Astrocyte (in vitro differentiated cells and primary cell): Measurements from ENCODE around the gene MIPOL1. TPM values are rescaled to one million over a fixed set of nuclear protein-coding genes. Genes with fewer than 3 reads are reported as not detected.

Experiments used
- DNase-seq: peaks from one replicate; pipeline ENCODE4 v3.0.0-alpha.2; 2010; ENCODE audit warnings: low read depth
- FAIRE-seq: peaks from 2 replicates; lab custom pipeline; 2011; peaks lifted over from hg19 to GRCh38; lab: Jason Lieb, UNC
- H2AFZ ChIP-seq: 2 replicates; pipeline ENCODE4 v1.6.0; 2012; ENCODE audit warnings: low read depth, low read length, inconsistent platforms
- H3K27ac ChIP-seq: 2 replicates; pipeline ENCODE4 v1.5.1; 2011; ENCODE audit warnings: low read depth, low read length, inconsistent platforms
- H3K27me3 ChIP-seq: 2 replicates; pipeline ENCODE4 v1.6.0; 2011; ENCODE audit warnings: low read length, inconsistent platforms; ENCODE audit not compliant: insufficient read depth
- H3K36me3 ChIP-seq: 2 replicates; pipeline ENCODE4 v1.5.1; 2011; ENCODE audit warnings: low read length, inconsistent platforms; ENCODE audit not compliant: insufficient read depth
- H3K4me1 ChIP-seq: 2 replicates; pipeline ENCODE4 v1.5.1; 2011; ENCODE audit warnings: low read length, inconsistent platforms; ENCODE audit not compliant: insufficient read depth
- H3K4me2 ChIP-seq: 2 replicates; pipeline ENCODE4 v1.6.0; 2012; ENCODE audit warnings: low read length, inconsistent platforms
- H3K4me3 ChIP-seq: 2 replicates; pipeline ENCODE4 v1.5.1; 2011; ENCODE audit warnings: low read depth, mild to moderate bottlenecking, low read length, inconsistent platforms; ENCODE audit not compliant: insufficient read depth
- H3K79me2 ChIP-seq: 2 replicates; pipeline ENCODE4 v1.6.0; 2012; ENCODE audit warnings: mild to moderate bottlenecking, low read length, inconsistent platforms; ENCODE audit not compliant: insufficient read depth
- H3K9ac ChIP-seq: 2 replicates; pipeline ENCODE4 v1.6.0; 2012; ENCODE audit warnings: mild to moderate bottlenecking, low read length, inconsistent platforms
- H3K9me3 ChIP-seq: 2 replicates; pipeline ENCODE4 v1.5.1; 2012; ENCODE audit warnings: low read depth, mild to moderate bottlenecking, low read length, inconsistent platforms; ENCODE audit not compliant: insufficient read depth
- H4K20me1 ChIP-seq: 2 replicates; pipeline ENCODE4 v1.6.0; 2012; ENCODE audit warnings: low read length, inconsistent platforms; ENCODE audit not compliant: insufficient read depth
- H3K27ac Mint-ChIP-seq: one replicate; pipeline ENCODE4 v1.8.0; 2021; ENCODE audit warnings: mild to moderate bottlenecking, mixed read lengths; ENCODE audit not compliant: unreplicated experiment
- H3K27me3 Mint-ChIP-seq: one replicate; pipeline ENCODE4 v1.8.0; 2021; ENCODE audit warnings: low read depth, mixed read lengths; ENCODE audit not compliant: unreplicated experiment
- H3K36me3 Mint-ChIP-seq: one replicate; pipeline ENCODE4 v1.8.0; 2021; ENCODE audit warnings: low read depth, mixed read lengths; ENCODE audit not compliant: unreplicated experiment
- H3K4me1 Mint-ChIP-seq: one replicate; pipeline ENCODE4 v1.8.0; 2021; ENCODE audit warnings: low read depth, mixed read lengths; ENCODE audit not compliant: unreplicated experiment
- H3K4me3 Mint-ChIP-seq: one replicate; pipeline ENCODE4 v1.8.0; 2021; ENCODE audit warnings: mild to moderate bottlenecking, moderate library complexity, mixed read lengths; ENCODE audit not compliant: unreplicated experiment
- H3K9me3 Mint-ChIP-seq: one replicate; pipeline ENCODE4 v1.8.0; 2021; ENCODE audit warnings: mild to moderate bottlenecking, mixed read lengths; ENCODE audit not compliant: unreplicated experiment
- EZH2 ChIP-seq: IDR thresholded peaks from 2 replicates; pipeline ENCODE4 v1.6.1; 2012; ENCODE audit warnings: mild to moderate bottlenecking, low read length, inconsistent platforms; ENCODE audit not compliant: insufficient read depth
- total RNA-seq: library from RNA; stranded (reverse); gene quantifications from 2 replicates; pipeline ENCODE4 v1.2.1, GENCODE V29; 2021
- TF ChIP-seq, protein P1 (sequence below): IDR thresholded peaks from 2 replicates; pipeline ENCODE4 v1.5.1; 2011; ENCODE audit warnings: low read depth, mild to moderate bottlenecking, inconsistent platforms, low read length, moderate library complexity; ENCODE audit not compliant: insufficient read depth

MIPOL1 gene
- total RNA-seq, 1 donor from 2014 or later = 15.7 TPM

DNA sequence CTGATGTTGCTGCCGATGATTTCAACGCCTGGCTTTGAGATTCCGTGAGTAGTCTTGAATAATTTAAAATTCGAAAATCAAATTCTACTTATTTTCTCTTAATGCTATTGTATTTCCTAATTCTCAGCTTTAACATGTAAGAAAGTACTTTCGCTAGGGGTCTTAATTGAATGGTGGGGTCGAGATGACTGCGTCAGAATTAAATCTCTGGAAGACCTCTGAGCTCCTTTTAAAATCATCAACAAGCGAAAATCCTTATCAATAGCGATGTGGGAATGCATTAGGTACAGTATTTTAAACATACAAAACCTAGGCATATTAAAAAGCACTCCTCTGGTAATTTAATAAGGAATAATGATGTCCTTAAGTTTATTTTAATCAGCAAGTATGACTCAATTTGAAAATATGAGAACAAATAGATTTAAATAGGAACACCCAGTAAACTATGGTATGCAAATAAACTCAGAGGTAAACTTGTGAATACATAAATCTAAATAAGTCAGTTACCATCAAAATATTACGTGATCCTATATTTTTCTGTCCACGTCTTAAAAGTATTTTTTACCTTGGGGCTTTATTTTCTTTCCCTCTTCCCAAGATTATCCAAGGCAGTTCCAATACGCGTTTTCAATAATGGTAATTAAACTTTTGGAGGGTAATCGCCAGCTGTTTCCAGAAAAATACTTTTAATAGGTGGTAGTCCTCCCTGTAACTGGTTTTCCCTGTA is 395.9 kb downstream of the MIPOL1 start:
- Histone ChIP-seq H3K4me1 (peaks cover 7% of the 10 kb centered on the region), H3K27ac (no peak overlapping the region), H3K36me3 (no peaks in the 10 kb centered on the region), H2AFZ (no peak overlapping the region), H3K9ac (no peak overlapping the region), H3K9me3 (no peaks in the 10 kb centered on the region), H3K4me2 (peak overlapping the region; percentile 86), H3K79me2 (no peaks in the 10 kb centered on the region), H4K20me1 (no peaks in the 10 kb centered on the region), H3K4me3 (no peak overlapping the region), H3K27me3 (peaks cover 86% of the 10 kb centered on the region)
- Mint-ChIP-seq H3K27me3 (peaks cover 75% of the 10 kb centered on the region), H3K4me3 (peak overlapping the region; percentile 83), H3K27ac (peak overlapping the region; percentile 37), H3K4me1 (peaks cover 4% of the 10 kb centered on the region), H3K36me3 (peaks cover 3% of the 10 kb centered on the region), H3K9me3 (peaks cover 8% of the 10 kb centered on the region)
- FAIRE-seq = no peak
- no peak for DNase-seq
- no peak for TF ChIP-seq EZH2
- TF ChIP-seq, protein P1, sequence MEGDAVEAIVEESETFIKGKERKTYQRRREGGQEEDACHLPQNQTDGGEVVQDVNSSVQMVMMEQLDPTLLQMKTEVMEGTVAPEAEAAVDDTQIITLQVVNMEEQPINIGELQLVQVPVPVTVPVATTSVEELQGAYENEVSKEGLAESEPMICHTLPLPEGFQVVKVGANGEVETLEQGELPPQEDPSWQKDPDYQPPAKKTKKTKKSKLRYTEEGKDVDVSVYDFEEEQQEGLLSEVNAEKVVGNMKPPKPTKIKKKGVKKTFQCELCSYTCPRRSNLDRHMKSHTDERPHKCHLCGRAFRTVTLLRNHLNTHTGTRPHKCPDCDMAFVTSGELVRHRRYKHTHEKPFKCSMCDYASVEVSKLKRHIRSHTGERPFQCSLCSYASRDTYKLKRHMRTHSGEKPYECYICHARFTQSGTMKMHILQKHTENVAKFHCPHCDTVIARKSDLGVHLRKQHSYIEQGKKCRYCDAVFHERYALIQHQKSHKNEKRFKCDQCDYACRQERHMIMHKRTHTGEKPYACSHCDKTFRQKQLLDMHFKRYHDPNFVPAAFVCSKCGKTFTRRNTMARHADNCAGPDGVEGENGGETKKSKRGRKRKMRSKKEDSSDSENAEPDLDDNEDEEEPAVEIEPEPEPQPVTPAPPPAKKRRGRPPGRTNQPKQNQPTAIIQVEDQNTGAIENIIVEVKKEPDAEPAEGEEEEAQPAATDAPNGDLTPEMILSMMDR = no peak

DNA sequence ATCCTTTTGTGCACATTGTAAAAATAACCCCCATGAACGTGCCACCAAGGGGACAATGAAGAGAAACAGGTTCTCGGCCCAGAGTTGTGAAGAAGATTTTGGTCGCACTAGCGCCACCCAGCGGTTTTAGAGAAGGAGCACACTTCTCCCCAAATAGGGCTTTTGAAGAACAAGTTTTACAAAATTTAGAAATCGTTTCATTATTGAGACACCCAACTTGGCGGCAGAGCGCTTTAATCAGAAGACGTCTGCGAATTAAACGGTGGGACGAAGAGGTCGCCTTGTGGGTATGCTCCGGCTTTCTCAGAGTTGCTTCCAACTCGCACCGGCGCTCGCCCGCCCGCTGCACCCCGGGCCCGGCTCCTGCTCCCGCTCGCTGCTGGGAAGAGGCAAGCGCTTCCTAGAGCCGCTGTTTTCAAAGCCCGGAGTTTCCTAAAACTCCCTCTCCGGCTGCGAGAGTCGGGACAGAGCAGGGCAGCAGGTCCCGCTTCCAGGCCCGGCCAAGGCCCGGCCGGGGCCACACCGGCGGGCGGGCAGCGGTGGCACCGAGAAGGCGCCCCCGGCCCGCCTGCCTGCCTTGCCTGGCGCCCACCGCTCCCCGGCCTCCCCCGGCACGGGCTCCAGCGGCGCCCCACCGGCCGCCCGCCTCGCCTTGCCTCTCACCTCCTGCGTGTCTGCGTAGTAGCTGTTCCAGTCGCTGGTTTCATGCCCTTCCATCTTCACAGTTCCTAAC is 396.7 kb downstream of the MIPOL1 start:
- Histone ChIP-seq H2AFZ (peak overlapping the region; percentile 70), H3K4me3 (peak overlapping the region; percentile 56), H3K9me3 (no peaks in the 10 kb centered on the region), H3K36me3 (no peaks in the 10 kb centered on the region), H3K27ac (no peak overlapping the region), H3K4me2 (peak overlapping the region; percentile 86), H3K9ac (peak overlapping the region; percentile 28), H4K20me1 (no peaks in the 10 kb centered on the region), H3K4me1 (peaks cover 7% of the 10 kb centered on the region), H3K79me2 (no peaks in the 10 kb centered on the region), H3K27me3 (peaks cover 86% of the 10 kb centered on the region)
- Mint-ChIP-seq H3K27me3 (peaks cover 75% of the 10 kb centered on the region), H3K36me3 (peaks cover 5% of the 10 kb centered on the region), H3K4me1 (peaks cover 4% of the 10 kb centered on the region), H3K9me3 (peaks cover 13% of the 10 kb centered on the region), H3K27ac (peak overlapping the region; percentile 37), H3K4me3 (peak overlapping the region; percentile 83)
- DNase-seq = peak; percentile 45
- TF ChIP-seq EZH2 = no peak
- TF ChIP-seq, protein P1 = peak; percentile 84
- FAIRE-seq = no peak
